Nephron progenitor cell (in vitro differentiated cells): ENCODE results near the gene FAM174A.

Experiments used
- DNase-seq: peaks from one replicate; pipeline ENCODE4 v3.0.0; 2021
- H3K27ac Mint-ChIP-seq: 2 replicates; pipeline ENCODE4 v1.8.0; 2021; ENCODE audit warnings: mild to moderate bottlenecking, moderate library complexity, mixed read lengths
- H3K27me3 Mint-ChIP-seq: 2 replicates; pipeline ENCODE4 v1.8.0; 2021; ENCODE audit warnings: mild to moderate bottlenecking, low read depth, mixed read lengths; ENCODE audit not compliant: poor library complexity
- H3K36me3 Mint-ChIP-seq: 2 replicates; pipeline ENCODE4 v1.8.0; 2021; ENCODE audit warnings: low read depth, mixed read lengths
- H3K4me1 Mint-ChIP-seq: 2 replicates; pipeline ENCODE4 v1.8.0; 2021; ENCODE audit warnings: mixed read lengths
- H3K4me3 Mint-ChIP-seq: 2 replicates; pipeline ENCODE4 v1.8.0; 2021; ENCODE audit warnings: mild to moderate bottlenecking, moderate library complexity, mixed read lengths
- H3K9me3 Mint-ChIP-seq: 2 replicates; pipeline ENCODE4 v1.8.0; 2021; ENCODE audit warnings: mild to moderate bottlenecking, moderate library complexity, mixed read lengths
- TF ChIP-seq, protein P1 (sequence below): fragments of 200-600 bp; sonication (generic); IDR thresholded peaks from 2 replicates; pipeline ENCODE4 v1.5.0; 2021; ENCODE audit warnings: antibody characterized with exemption

FAM174A gene

DNA sequence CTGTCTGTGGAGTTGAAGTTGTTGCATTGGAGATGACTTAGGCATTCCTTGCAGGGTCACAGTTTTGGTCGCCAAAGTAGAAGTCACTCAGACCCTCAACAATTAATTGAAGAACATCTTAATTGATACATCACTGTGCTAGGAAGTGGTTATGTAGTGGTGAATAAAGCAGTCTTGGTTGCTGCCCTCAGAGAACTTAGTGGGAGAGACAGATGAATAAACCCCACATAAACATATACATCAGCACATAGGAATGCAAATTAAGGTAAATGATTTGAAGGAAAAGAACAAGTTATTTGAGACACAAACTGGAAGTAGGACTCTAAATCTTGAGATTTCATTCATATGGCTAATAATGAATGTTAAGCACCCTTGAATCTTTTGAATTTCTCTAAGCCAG, 25.7 kb downstream of the FAM174A start:
- Mint-ChIP-seq H3K4me1 (no peaks in the 10 kb centered on the region), H3K27ac (no peak overlapping the region)
- TF ChIP-seq, protein P1, sequence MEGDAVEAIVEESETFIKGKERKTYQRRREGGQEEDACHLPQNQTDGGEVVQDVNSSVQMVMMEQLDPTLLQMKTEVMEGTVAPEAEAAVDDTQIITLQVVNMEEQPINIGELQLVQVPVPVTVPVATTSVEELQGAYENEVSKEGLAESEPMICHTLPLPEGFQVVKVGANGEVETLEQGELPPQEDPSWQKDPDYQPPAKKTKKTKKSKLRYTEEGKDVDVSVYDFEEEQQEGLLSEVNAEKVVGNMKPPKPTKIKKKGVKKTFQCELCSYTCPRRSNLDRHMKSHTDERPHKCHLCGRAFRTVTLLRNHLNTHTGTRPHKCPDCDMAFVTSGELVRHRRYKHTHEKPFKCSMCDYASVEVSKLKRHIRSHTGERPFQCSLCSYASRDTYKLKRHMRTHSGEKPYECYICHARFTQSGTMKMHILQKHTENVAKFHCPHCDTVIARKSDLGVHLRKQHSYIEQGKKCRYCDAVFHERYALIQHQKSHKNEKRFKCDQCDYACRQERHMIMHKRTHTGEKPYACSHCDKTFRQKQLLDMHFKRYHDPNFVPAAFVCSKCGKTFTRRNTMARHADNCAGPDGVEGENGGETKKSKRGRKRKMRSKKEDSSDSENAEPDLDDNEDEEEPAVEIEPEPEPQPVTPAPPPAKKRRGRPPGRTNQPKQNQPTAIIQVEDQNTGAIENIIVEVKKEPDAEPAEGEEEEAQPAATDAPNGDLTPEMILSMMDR, result no peak

DNA sequence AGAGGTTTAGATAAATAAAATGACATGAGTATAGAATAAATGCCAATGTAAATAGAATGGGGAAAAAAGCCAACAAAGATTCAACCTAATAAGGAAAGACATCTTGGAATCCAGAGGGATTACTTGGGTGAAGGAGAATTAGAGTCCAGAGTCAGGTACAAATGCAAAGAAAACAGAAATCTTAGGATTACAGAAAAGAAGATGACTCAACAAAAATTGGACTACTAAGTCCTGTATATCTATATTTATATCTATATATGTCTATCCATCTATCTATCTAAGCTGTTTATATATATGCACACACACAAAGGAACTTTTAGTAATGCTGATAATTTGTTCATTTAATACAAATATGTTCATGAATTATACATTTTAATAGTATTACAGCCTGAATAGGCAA, 27.6 kb downstream of the FAM174A start:
- Mint-ChIP-seq H3K27me3 (no peaks in the 10 kb centered on the region), H3K27ac (no peak overlapping the region), H3K4me3 (no peak overlapping the region), H3K9me3 (peaks cover 19% of the 10 kb centered on the region), H3K4me1 (no peaks in the 10 kb centered on the region), H3K36me3 (peaks cover 29% of the 10 kb centered on the region)
- DNase-seq, result no peak
- TF ChIP-seq, protein P1, result no peak

More for the DNA sequence above, 25.7 kb downstream of the FAM174A start:
- peaks cover 37% of the 10 kb centered on the region for H3K36me3 Mint-ChIP-seq
- no peaks in the 10 kb centered on the region for H3K27me3 Mint-ChIP-seq
- DNase-seq, result no peak
- H3K4me3 Mint-ChIP-seq, result no peak overlapping the region
- H3K9me3 Mint-ChIP-seq, result peaks cover 36% of the 10 kb centered on the region

- no peaks in the 10 kb centered on the region for H3K4me1 Mint-ChIP-seq
- peaks cover 13% of the 10 kb centered on the region for H3K36me3 Mint-ChIP-seq
- DNase-seq, result no peak
These were observed 31.4 kb downstream of the FAM174A start for GRCh38 chr5:100566382-100567141.

GRCh38 chr5:100574716-100575115, 39.5 kb downstream of the FAM174A start:
- no peak for DNase-seq
- no peak overlapping the region for H3K27ac Mint-ChIP-seq
- no peaks in the 10 kb centered on the region for H3K4me1 Mint-ChIP-seq
- H3K4me3 Mint-ChIP-seq, result no peak overlapping the region
- H3K36me3 Mint-ChIP-seq, result peaks cover 19% of the 10 kb centered on the region
- H3K27me3 Mint-ChIP-seq, result no peaks in the 10 kb centered on the region
- TF ChIP-seq, protein P1, result no peak
- H3K9me3 Mint-ChIP-seq, result peaks cover 7% of the 10 kb centered on the region

More at GRCh38 chr5:100566382-100567141, 31.4 kb downstream of the FAM174A start:
- Mint-ChIP-seq H3K9me3 (no peaks in the 10 kb centered on the region), H3K4me3 (no peak overlapping the region), H3K27me3 (no peaks in the 10 kb centered on the region), H3K27ac (no peak overlapping the region)
- TF ChIP-seq, protein P1, result no peak

- H3K4me1 Mint-ChIP-seq, result no peaks in the 10 kb centered on the region
- no peak for DNase-seq
- peaks cover 7% of the 10 kb centered on the region for H3K9me3 Mint-ChIP-seq
- peaks cover 28% of the 10 kb centered on the region for H3K36me3 Mint-ChIP-seq
- no peak overlapping the region for H3K4me3 Mint-ChIP-seq
- no peaks in the 10 kb centered on the region for H3K27me3 Mint-ChIP-seq
- no peak overlapping the region for H3K27ac Mint-ChIP-seq
- TF ChIP-seq, protein P1, result no peak
These were observed 40.6 kb downstream of the FAM174A start for GRCh38 chr5:100575815-100576214.

- H3K4me3 Mint-ChIP-seq, result no peak overlapping the region
- peaks cover 33% of the 10 kb centered on the region for H3K36me3 Mint-ChIP-seq
- no peaks in the 10 kb centered on the region for H3K4me1 Mint-ChIP-seq
- no peak overlapping the region for H3K27ac Mint-ChIP-seq
- no peak for DNase-seq
- H3K27me3 Mint-ChIP-seq, result no peaks in the 10 kb centered on the region
- TF ChIP-seq, protein P1, result no peak
- H3K9me3 Mint-ChIP-seq, result peaks cover 7% of the 10 kb centered on the region
These were observed 41.1 kb downstream of the FAM174A start for GRCh38 chr5:100576217-100576751.
